ENCODE results near the gene IFIT3. TPM values are rescaled to one million over a fixed set of nuclear protein-coding genes. Genes with fewer than 3 reads are reported as not detected.
"Not testable (repeated sequence)": the region's sequence is repeated elsewhere in the genome, so short reads cannot be mapped to it uniquely, and the experiment has no call there.

Gene IFIT3
- total RNA-seq, 2 donors from 2014 or later, result 5.0 to 10.3 TPM

GRCh38 chr10:89348481-89348880, 20.7 kb downstream of the IFIT3 start:
- DNase-seq (no peak), ATAC-seq (no peak)
- intact Hi-C loops (cut with DNase I, micrococcal nuclease), result no loop called here

- intact Hi-C loops (cut with DNase I, micrococcal nuclease), result no loop called here
- DNase-seq (no peak), ATAC-seq (no peak)
Observed at GRCh38 chr10:89348975-89349374, 21.2 kb downstream of the IFIT3 start.

- intact Hi-C loops (cut with DNase I, micrococcal nuclease), result not testable (repeated sequence)
- ATAC-seq, result peak; percentile 74
- peak; percentile 53 to 63 for DNase-seq
Observed at GRCh38 chr10:89350631-89351315, 23.0 kb downstream of the IFIT3 start.

GRCh38 chr10:89351412-89351779, 23.6 kb downstream of the IFIT3 start:
- peak; percentile 49 for ATAC-seq
- DNase-seq, result no peak

GRCh38 chr10:89351780-89352597, 24.2 kb downstream of the IFIT3 start:
- DNase-seq, result peak; percentile 26 to 44
- intact Hi-C loops (cut with DNase I, micrococcal nuclease), result no loop called here
- ATAC-seq, result peak; percentile 83

More at GRCh38 chr10:89351412-89351779, 23.6 kb downstream of the IFIT3 start:
- intact Hi-C loops (cut with DNase I, micrococcal nuclease), result no loop called here

GRCh38 chr10:89352802-89353201, 25.0 kb downstream of the IFIT3 start:
- ATAC-seq, result no peak
- no peak for DNase-seq
- intact Hi-C loops (cut with DNase I, micrococcal nuclease), result no loop called here

GRCh38 chr10:89355394-89355931, 27.7 kb downstream of the IFIT3 start:
- DNase-seq (no peak), ATAC-seq (no peak)
- intact Hi-C loops (cut with DNase I, micrococcal nuclease), result no loop called here

- DNase-seq (no peak), ATAC-seq (no peak)
- intact Hi-C loops (cut with DNase I, micrococcal nuclease), result no loop called here
Observed at GRCh38 chr10:89357096-89357495, 29.3 kb downstream of the IFIT3 start.

GRCh38 chr10:89357975-89358374, 30.2 kb downstream of the IFIT3 start:
- DNase-seq, result no peak
- intact Hi-C loops (cut with DNase I, micrococcal nuclease), result no loop called here
- ATAC-seq, result no peak

- intact Hi-C loops (cut with DNase I, micrococcal nuclease), result no loop called here
- ATAC-seq, result peak; percentile 66
- DNase-seq, result no peak
Observed at GRCh38 chr10:89360157-89360556, 32.4 kb downstream of the IFIT3 start.

GRCh38 chr10:89362929-89363328, 35.1 kb downstream of the IFIT3 start:
- ATAC-seq (no peak), DNase-seq (no peak)
- intact Hi-C loops (cut with DNase I, micrococcal nuclease), result no loop called here

GRCh38 chr10:89363729-89364442, 36.1 kb downstream of the IFIT3 start:
- intact Hi-C loops (cut with DNase I, micrococcal nuclease), result no loop called here
- no peak for ATAC-seq
- no peak for DNase-seq

- intact Hi-C loops (cut with DNase I, micrococcal nuclease), result no loop called here
- DNase-seq, result no peak
- no peak for ATAC-seq
Observed at GRCh38 chr10:89364531-89364930, 36.7 kb downstream of the IFIT3 start.

- intact Hi-C loops (cut with DNase I, micrococcal nuclease), result no loop called here
- DNase-seq (no peak), ATAC-seq (no peak)
Observed at GRCh38 chr10:89367529-89367928, 39.7 kb downstream of the IFIT3 start.

- DNase-seq (no peak), ATAC-seq (no peak)
- intact Hi-C loops (cut with DNase I, micrococcal nuclease), result no loop called here
Observed at GRCh38 chr10:89368129-89368528, 40.3 kb downstream of the IFIT3 start.

GRCh38 chr10:89369156-89370105, 41.6 kb downstream of the IFIT3 start:
- ATAC-seq (no peak), DNase-seq (no peak)
- intact Hi-C loops (cut with DNase I, micrococcal nuclease), result no loop called here

GRCh38 chr10:89371079-89371478, 43.3 kb downstream of the IFIT3 start:
- ATAC-seq (no peak), DNase-seq (no peak)
- intact Hi-C loops (cut with DNase I, micrococcal nuclease), result no loop called here

- DNase-seq (no peak), ATAC-seq (no peak)
- intact Hi-C loops (cut with DNase I, micrococcal nuclease), result no loop called here
Observed at GRCh38 chr10:89371987-89372386, 44.2 kb downstream of the IFIT3 start.
